K562 (cell line): ENCODE results near the gene ZER1. TPM values are rescaled to one million over a fixed set of nuclear protein-coding genes. Genes with fewer than 3 reads are reported as not detected.

Source experiments
- CAMTA2 ChIP-seq: fragments of 250-450 bp; sonication (Bioruptor Pico); conservative IDR thresholded peaks from 2 replicates; pipeline ENCODE4 v1.5.1; 2022
- CEBPZ ChIP-seq: fragments of 150-350 bp; IDR thresholded peaks from 2 replicates; pipeline ENCODE4 v1.6.1; 2014; ENCODE audit warnings: low read depth, mild to moderate bottlenecking, low read length, borderline replicate concordance
- EZH2 ChIP-seq: IDR thresholded peaks from 2 replicates; pipeline ENCODE4 v1.6.1; 2012; ENCODE audit warnings: low read depth, mild to moderate bottlenecking, inconsistent platforms, low read length, borderline replicate concordance
- HLTF ChIP-seq: fragments of 450-650 bp; IDR thresholded peaks from 2 replicates; pipeline ENCODE4 v1.6.1; 2016
- HSF4 ChIP-seq: fragments of 250-450 bp; sonication (Bioruptor Pico); IDR thresholded peaks from 2 replicates; pipeline ENCODE4 v2.1.2; 2022; ENCODE audit warnings: mild to moderate bottlenecking, moderate library complexity, borderline replicate concordance
- JUN ChIP-seq, 2 experiments: sonication (generic) in 1 of 2; formaldehyde crosslinking in 1 of 2; IDR thresholded peaks; 2 replicates each; pipeline versions ENCODE4 v1.6.1 to v1.8.0; 2012 to 2022; ENCODE audit warnings: borderline replicate concordance in 2 of 2, mild to moderate bottlenecking in 2 of 2, improper control_type of control experiment in 1 of 2, low read depth in 1 of 2, low read length in 1 of 2, missing genetic modification reagents in 1 of 2
- RAD21 ChIP-seq, 2 experiments: fragments of 250-450 bp in 1 of 2; fragments of 450-650 bp in 1 of 2; sonication (Bioruptor Pico) in 1 of 2; formaldehyde crosslinking in 1 of 2; IDR thresholded peaks in 1 of 2; conservative IDR thresholded peaks in 1 of 2; 2 replicates each; pipeline versions ENCODE4 v1.4.0 to v1.8.0; 2020 to 2022; ENCODE audit warnings: mild to moderate bottlenecking in 2 of 2, moderate library complexity in 1 of 2
- RBM39 ChIP-seq: fragments of 200-400 bp; formaldehyde crosslinking; optimal IDR thresholded peaks from 2 replicates; pipeline ENCODE3; 2018; ENCODE audit warnings: low read depth, low read length
- RCOR1 ChIP-seq, 2 experiments: IDR thresholded peaks; 2 replicates each; pipeline ENCODE4 v1.6.1; 2012; ENCODE audit warnings: low read depth in 2 of 2, low read length in 2 of 2, borderline replicate concordance in 1 of 2, improper control_type of control experiment in 1 of 2
- RHOXF2B ChIP-seq: fragments of 250-450 bp; sonication (Bioruptor Pico); conservative IDR thresholded peaks from 2 replicates; pipeline ENCODE4 v1.5.1; 2021
- STAG1 ChIP-seq: sonication (generic); formaldehyde crosslinking; IDR thresholded peaks from 2 replicates; pipeline ENCODE4 v1.5.0; 2020; ENCODE audit warnings: missing genetic modification reagents, borderline replicate concordance
- TCF3 ChIP-seq: sonication (generic); formaldehyde crosslinking; IDR thresholded peaks from 2 replicates; pipeline ENCODE4 v1.4.0; 2020; ENCODE audit warnings: mild to moderate bottlenecking, missing genetic modification reagents
- TRIM24 ChIP-seq, 2 experiments: fragments of 450-650 bp; IDR thresholded peaks; 2 replicates each; pipeline ENCODE4 v1.6.1; 2016
- ZBTB43 ChIP-seq: sonication (generic); formaldehyde crosslinking; IDR thresholded peaks from 2 replicates; pipeline ENCODE4 v1.8.0; 2023; ENCODE audit warnings: mild to moderate bottlenecking, missing genetic modification reagents
- ZBTB7A ChIP-seq: IDR thresholded peaks from 2 replicates; pipeline ENCODE4 v1.6.1; 2011; ENCODE audit warnings: low read depth, mild to moderate bottlenecking, low read length, moderate library complexity, borderline replicate concordance; ENCODE audit not compliant: control insufficient read depth
- polyA plus RNA-seq, 8 experiments: library from polyadenylated mRNA; depleted of rRNA in 4 of 8; stranded (reverse) in 5 of 8; unstranded in 3 of 8; fragments of >200 nt; fragmentation: Nextera tagmentation in 2 of 8; fragmentation: Illumina TruSeq in 1 of 8; extraction: Ambion mirVana in 2 of 8; extraction: Trizol in 1 of 8; gene quantifications; 2 replicates each; pipeline versions ENCODE4 v1.2.1 to v1.2.3, GENCODE V29; 2011 to 2014; ENCODE audit warnings: inconsistent platforms in 1 of 8, missing spikeins in 1 of 8
- total RNA-seq, 7 experiments: library from RNA; depleted of rRNA in 6 of 7; stranded (reverse); fragments of >200 nt in 6 of 7; fragmentation: Illumina TruSeq in 2 of 7; extraction: Trizol in 2 of 7; gene quantifications; 2 replicates each; pipeline versions ENCODE4 v1.2.1 to v1.2.3, GENCODE V29; 2011 to 2021; ENCODE audit warnings: low replicate concordance in 1 of 7
- TF ChIP-seq, protein P1 (sequence below): sonication (generic); formaldehyde crosslinking; IDR thresholded peaks from 2 replicates; pipeline ENCODE4 v1.4.0; 2020; ENCODE audit warnings: mild to moderate bottlenecking, missing genetic modification reagents
- TF ChIP-seq, protein P2 (sequence below): fragments of 250-450 bp; sonication (Bioruptor Pico); IDR thresholded peaks from 2 replicates; pipeline ENCODE4 v1.8.0; 2021; ENCODE audit warnings: mild to moderate bottlenecking, moderate library complexity

ZER1 gene
- total and polyA plus RNA-seq, 9 of the 15 experiments (the other 6 are each of a cell fraction or from before 2014, with no cell fraction given): 0.07 to 10.7 (median 6.2) TPM

- TF ChIP-seq, protein P1, sequence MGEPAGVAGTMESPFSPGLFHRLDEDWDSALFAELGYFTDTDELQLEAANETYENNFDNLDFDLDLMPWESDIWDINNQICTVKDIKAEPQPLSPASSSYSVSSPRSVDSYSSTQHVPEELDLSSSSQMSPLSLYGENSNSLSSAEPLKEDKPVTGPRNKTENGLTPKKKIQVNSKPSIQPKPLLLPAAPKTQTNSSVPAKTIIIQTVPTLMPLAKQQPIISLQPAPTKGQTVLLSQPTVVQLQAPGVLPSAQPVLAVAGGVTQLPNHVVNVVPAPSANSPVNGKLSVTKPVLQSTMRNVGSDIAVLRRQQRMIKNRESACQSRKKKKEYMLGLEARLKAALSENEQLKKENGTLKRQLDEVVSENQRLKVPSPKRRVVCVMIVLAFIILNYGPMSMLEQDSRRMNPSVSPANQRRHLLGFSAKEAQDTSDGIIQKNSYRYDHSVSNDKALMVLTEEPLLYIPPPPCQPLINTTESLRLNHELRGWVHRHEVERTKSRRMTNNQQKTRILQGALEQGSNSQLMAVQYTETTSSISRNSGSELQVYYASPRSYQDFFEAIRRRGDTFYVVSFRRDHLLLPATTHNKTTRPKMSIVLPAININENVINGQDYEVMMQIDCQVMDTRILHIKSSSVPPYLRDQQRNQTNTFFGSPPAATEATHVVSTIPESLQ (CRISPR knock-in tag): peak; percentile 99
- TF ChIP-seq, protein P2, sequence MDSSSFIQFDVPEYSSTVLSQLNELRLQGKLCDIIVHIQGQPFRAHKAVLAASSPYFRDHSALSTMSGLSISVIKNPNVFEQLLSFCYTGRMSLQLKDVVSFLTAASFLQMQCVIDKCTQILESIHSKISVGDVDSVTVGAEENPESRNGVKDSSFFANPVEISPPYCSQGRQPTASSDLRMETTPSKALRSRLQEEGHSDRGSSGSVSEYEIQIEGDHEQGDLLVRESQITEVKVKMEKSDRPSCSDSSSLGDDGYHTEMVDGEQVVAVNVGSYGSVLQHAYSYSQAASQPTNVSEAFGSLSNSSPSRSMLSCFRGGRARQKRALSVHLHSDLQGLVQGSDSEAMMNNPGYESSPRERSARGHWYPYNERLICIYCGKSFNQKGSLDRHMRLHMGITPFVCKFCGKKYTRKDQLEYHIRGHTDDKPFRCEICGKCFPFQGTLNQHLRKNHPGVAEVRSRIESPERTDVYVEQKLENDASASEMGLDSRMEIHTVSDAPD (CRISPR knock-in tag): no peak
- TF ChIP-seq JUN (IDR thresholded peaks at IDR 0.05; ENCODE audit: borderline replicate concordance, low read depth, low read length) (peak; percentile 74; the same call in 1 of the 2 replicates), JUN (CRISPR knock-in tag; IDR thresholded peaks at IDR 0.05; ENCODE audit: borderline replicate concordance) (peak; percentile 79; the same call in 1 of the 2 replicates), TCF3 (CRISPR knock-in tag) (peak; percentile 57), ZBTB7A (peak; percentile 91; the same call in 1 of the 2 replicates), RCOR1 (IDR thresholded peaks at IDR 0.05; ENCODE audit: borderline replicate concordance in 1 of 2, low read depth in 2 of 2, low read length in 2 of 2) (no peak; a peak in 1 of 4 replicates), RBM39 (no peak), TRIM24 (IDR thresholded peaks at IDR 0.05) (peak; percentile 57 to 95; a peak in 3 of 4 replicates), CAMTA2 (CRISPR knock-in tag) (no peak), EZH2 (no peak), ZBTB43 (peak; percentile 35; the same call in 1 of the 2 replicates), HLTF (peak; percentile 52; the same call in 1 of the 2 replicates), RAD21 (CRISPR knock-in tag; conservative IDR thresholded peaks at IDR 0.05 in 1 of 2, IDR thresholded peaks at IDR 0.05 in 1 of 2) (0 out of 4 replicates have a peak, but pooled peaks of 1 of the 2 experiments have one; percentile 25), CEBPZ (no peak), STAG1 (CRISPR knock-in tag) (no peak), HSF4 (no peak), RHOXF2B (CRISPR knock-in tag) (no peak)
These were observed 15.2 kb upstream of the ZER1 start, which contains the start of gene TBC1D13 (continued) for GRCh38 chr9:128786681-128787601.
